Activated B cell treated with CpG ODN at 0.5 μM for 24 hours (primary cell): ENCODE data around the gene ABT1. TPM values are rescaled to one million over a fixed set of nuclear protein-coding genes. Genes with fewer than 3 reads are reported as not detected.
A peak's percentile ranks its signal among the peaks of the same experiment; 100 is the strongest.
"Not testable (repeated sequence)": the region's sequence is repeated elsewhere in the genome, so short reads cannot be mapped to it uniquely, and the experiment has no call there.

Source experiments
- ATAC-seq: fragments of 200-7000 bp; cut with Tn5 transposase; one replicate; pipeline ENCODE4 v1.10.0; 2021; ENCODE audit warnings: low read depth, mild to moderate bottlenecking, moderate library complexity
- CTCF ChIA-PET: fragments of 350-600 bp; sonication (Branson Sonifier 250); formaldehyde crosslinking; loops from one replicate; lab custom pipeline; 2021; ENCODE audit warnings: antibody characterized with exemption; lab: Charles Lee
- POLR2A ChIA-PET: fragments of 350-600 bp; sonication (Branson Sonifier 250); formaldehyde crosslinking; loops from one replicate; lab custom pipeline; 2021; ENCODE audit warnings: antibody characterized with exemption; lab: Charles Lee
- DNase-seq: peaks from one replicate; pipeline ENCODE4 v3.0.0; 2022
- H3K27ac Mint-ChIP-seq: one replicate; pipeline ENCODE4 v1.8.0; 2020; ENCODE audit warnings: mixed read lengths
- H3K27me3 Mint-ChIP-seq: one replicate; pipeline ENCODE4 v1.8.0; 2021; ENCODE audit warnings: mixed read lengths
- H3K36me3 Mint-ChIP-seq: one replicate; pipeline ENCODE4 v1.8.0; 2021; ENCODE audit warnings: low read depth, mixed read lengths
- H3K4me1 Mint-ChIP-seq: one replicate; pipeline ENCODE4 v1.8.0; 2021; ENCODE audit warnings: mixed read lengths
- H3K4me3 Mint-ChIP-seq: one replicate; pipeline ENCODE4 v1.8.0; 2020; ENCODE audit warnings: mild to moderate bottlenecking, mixed read lengths
- H3K9me3 Mint-ChIP-seq: one replicate; pipeline ENCODE4 v1.8.0; 2020; ENCODE audit warnings: mixed read lengths
- CTCF ChIP-seq: fragments of 200-600 bp; IDR thresholded peaks from one replicate; pipeline ENCODE4 v1.8.0; 2022; ENCODE audit warnings: antibody characterized with exemption, mild to moderate bottlenecking
- intact Hi-C: fragments of 100-400 bp; cut with micrococcal nuclease; formaldehyde crosslinking; loops from one replicate; pipeline ENCODE4 v1.15.1; 2024
- total RNA-seq: library from RNA; stranded (reverse); gene quantifications from 2 replicates; pipeline ENCODE4 v1.2.3, GENCODE V29; 2022

ABT1 gene
- 30.7 and 30.8 TPM in 2 replicates for total RNA-seq

- DNase-seq (peak; percentile 91), ATAC-seq (peak; percentile 90)
- CTCF ChIA-PET, result interaction anchor here (0.8 to 3.4 kb wide), 4 partner anchors 43 to 473 kb away, joined by 3 to 23 read pairs (median 12); a partner anchor contains a TSS
- Mint-ChIP-seq H3K27me3 (peaks cover 5% of the 10 kb centered on the region), H3K4me1 (peaks cover 17% of the 10 kb centered on the region), H3K36me3 (peaks cover 28% of the 10 kb centered on the region), H3K9me3 (no peaks in the 10 kb centered on the region), H3K4me3 (no peak within 1 kb of the TSS), H3K27ac (no peak within 1 kb of the TSS)
- POLR2A ChIA-PET, result interaction anchor here (0.6 to 2.3 kb wide), 6 partner anchors 28 to 1294 kb away, joined by 5 to 13 read pairs (median 8); a partner anchor contains a TSS
- no peak for TF ChIP-seq CTCF
- intact Hi-C loops, result loop anchor here (1.0 to 10.0 kb wide), 14 partner anchors 19 to 1540 kb away; partner anchors contain the start of gene ZNF184
Measured at GRCh38 chr6:26596579-26597388, at the start of gene ABT1. TSS of gene ABT1 (plus strand) at chr6:26596953. CDS start at chr6:26596983, 30 bp downstream.

- CTCF ChIA-PET, result not testable (repeated sequence)
Measured at GRCh38 chr6:26547363-26547762, 49.4 kb upstream of the ABT1 start.

DNA sequence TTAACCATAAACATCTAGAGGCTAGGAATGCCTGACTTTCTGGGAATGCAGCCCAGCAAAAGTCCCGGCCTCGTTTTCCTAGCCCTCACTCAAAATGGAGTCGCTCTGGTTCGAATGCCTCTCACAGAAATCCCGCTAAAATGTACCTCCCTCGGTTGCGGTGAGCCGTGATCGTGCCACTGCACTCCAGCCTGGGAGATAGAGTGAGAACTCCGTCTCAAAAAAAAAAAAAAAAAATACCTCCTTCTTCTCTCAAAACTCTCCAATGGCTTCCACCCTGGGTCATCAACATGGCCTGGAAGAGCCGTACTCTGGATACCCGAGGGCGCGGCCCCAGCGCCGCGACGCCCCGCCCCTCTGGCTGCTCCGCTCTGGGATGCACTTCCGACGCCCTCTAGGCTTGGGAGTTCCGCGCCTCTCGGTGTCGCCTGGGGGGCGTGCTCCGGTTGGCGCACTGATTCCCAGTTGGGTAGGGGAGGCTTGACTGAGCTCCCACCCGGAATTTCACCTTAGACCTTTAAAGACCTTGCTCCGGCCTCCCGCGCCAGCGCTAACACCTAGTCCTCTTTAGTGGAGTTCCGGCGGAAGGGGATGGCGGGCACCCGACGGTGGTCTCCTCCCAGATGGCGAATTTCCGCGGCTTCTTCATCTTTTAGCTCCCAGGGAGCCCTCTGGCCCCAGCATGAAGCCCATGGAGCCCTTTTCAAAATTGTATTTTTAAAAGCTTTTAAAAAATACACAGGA, 46.3 kb upstream of the ABT1 start:
- no peak for TF ChIP-seq CTCF
- Mint-ChIP-seq H3K4me1 (peaks cover 19% of the 10 kb centered on the region), H3K9me3 (no peaks in the 10 kb centered on the region), H3K36me3 (peaks cover 22% of the 10 kb centered on the region), H3K4me3 (peak overlapping the region; percentile 94), H3K27ac (peak overlapping the region; percentile 74), H3K27me3 (no peaks in the 10 kb centered on the region)
- CTCF ChIA-PET, result no interaction called here
- ATAC-seq, result peak; percentile 42
- intact Hi-C loops, result loop anchor here (5.0 to 10.0 kb wide), 4 partner anchors 378 to 1287 kb away; partner anchors contain the start of gene ZNF184
- POLR2A ChIA-PET, result interaction anchor here (0.6 to 7.1 kb wide), 8 partner anchors 10 to 595 kb away, joined by 3 to 58 read pairs (median 4); partner anchors contain the start of genes BTN2A2 and HMGN4
- peak; percentile 65 for DNase-seq

More at GRCh38 chr6:26547363-26547762, 49.4 kb upstream of the ABT1 start:
- H3K27me3 Mint-ChIP-seq, intact Hi-C loops, ATAC-seq, DNase-seq, H3K9me3 Mint-ChIP-seq, H3K27ac Mint-ChIP-seq, H3K4me3 Mint-ChIP-seq: not testable (repeated sequence)
- Mint-ChIP-seq H3K4me1 (peaks cover 23% of the 10 kb centered on the region), H3K36me3 (peaks cover 44% of the 10 kb centered on the region)
- POLR2A ChIA-PET, result interaction anchor here (1.6 to 7.1 kb wide), 2 partner anchors 10 to 14 kb away, joined by 4 to 58 read pairs; partner anchors contain the start of gene HMGN4

- peaks cover 28% of the 10 kb centered on the region for H3K4me1 Mint-ChIP-seq
- ATAC-seq (no peak), DNase-seq (no peak)
- TF ChIP-seq CTCF, result no peak
- H3K36me3 Mint-ChIP-seq, result peaks cover 5% of the 10 kb centered on the region
- no peak overlapping the region for H3K4me3 Mint-ChIP-seq
- intact Hi-C loops, result loop anchor here (5.0 to 10.0 kb wide), 4 partner anchors 380 to 1285 kb away; partner anchors contain the start of gene ZNF184
- no peak overlapping the region for H3K27ac Mint-ChIP-seq
- H3K27me3 Mint-ChIP-seq, result no peaks in the 10 kb centered on the region
- CTCF ChIA-PET, result interaction anchor here (1.1 to 2.5 kb wide), 2 partner anchors 10 to 17 kb away, joined by 3 to 10 read pairs; no protein-coding TSS in a partner anchor
- H3K9me3 Mint-ChIP-seq, result no peaks in the 10 kb centered on the region
- POLR2A ChIA-PET, result interaction anchor here (1.2 to 7.1 kb wide), 6 partner anchors 15 to 230 kb away, joined by 3 to 58 read pairs (median 13); partner anchors contain the start of gene HMGN4
Measured at GRCh38 chr6:26552205-26552604, 44.5 kb upstream of the ABT1 start.

DNA sequence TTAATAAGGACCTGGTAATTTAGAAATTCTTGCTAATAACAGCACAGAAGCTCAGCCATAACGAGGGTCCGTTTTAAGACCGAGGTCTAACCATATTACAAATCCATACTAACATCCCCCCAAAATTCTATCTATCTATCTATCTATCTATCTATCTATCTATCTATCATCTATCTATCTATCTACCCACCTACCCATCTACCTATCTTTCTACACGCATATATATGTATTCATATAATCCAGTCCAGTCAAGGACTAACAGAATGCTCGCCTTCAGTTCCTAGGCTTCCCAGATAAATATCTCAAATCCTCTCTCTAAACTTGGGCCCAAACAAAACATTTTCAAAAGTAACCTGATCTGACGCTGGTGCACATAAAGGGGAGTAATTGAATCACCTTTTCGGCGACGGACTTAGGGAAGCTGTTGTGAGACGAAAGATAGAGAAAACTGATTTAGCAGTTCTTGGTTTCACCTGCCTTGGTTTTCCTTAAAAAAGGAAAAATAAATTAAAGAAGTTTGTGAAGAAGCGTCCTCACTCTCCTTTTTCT, 44.0 kb upstream of the ABT1 start:
- POLR2A ChIA-PET, result interaction anchor here (1.2 to 3.7 kb wide), 14 partner anchors 11 to 369 kb away, joined by 3 to 57 read pairs (median 6); partner anchors contain the start of gene HMGN4
- no peak overlapping the region for H3K27ac Mint-ChIP-seq
- H3K9me3 Mint-ChIP-seq, result no peaks in the 10 kb centered on the region
- intact Hi-C loops, result loop anchor here (1.0 to 10.0 kb wide), 8 partner anchors 14 to 1285 kb away; partner anchors contain the start of genes HMGN4 and ZNF184
- ATAC-seq, result no peak
- H3K27me3 Mint-ChIP-seq, result no peaks in the 10 kb centered on the region
- H3K36me3 Mint-ChIP-seq, result peaks cover 5% of the 10 kb centered on the region
- CTCF ChIA-PET, result interaction anchor here (1.1 to 2.7 kb wide), 4 partner anchors 10 to 43 kb away, joined by 3 to 10 read pairs (median 10); partner anchors contain the start of gene HMGN4
- no peak for DNase-seq
- no peak for TF ChIP-seq CTCF
- no peak overlapping the region for H3K4me3 Mint-ChIP-seq
- peaks cover 28% of the 10 kb centered on the region for H3K4me1 Mint-ChIP-seq
